ENCODE data around the gene KIAA1671.

The KIAA1671 gene

DNA sequence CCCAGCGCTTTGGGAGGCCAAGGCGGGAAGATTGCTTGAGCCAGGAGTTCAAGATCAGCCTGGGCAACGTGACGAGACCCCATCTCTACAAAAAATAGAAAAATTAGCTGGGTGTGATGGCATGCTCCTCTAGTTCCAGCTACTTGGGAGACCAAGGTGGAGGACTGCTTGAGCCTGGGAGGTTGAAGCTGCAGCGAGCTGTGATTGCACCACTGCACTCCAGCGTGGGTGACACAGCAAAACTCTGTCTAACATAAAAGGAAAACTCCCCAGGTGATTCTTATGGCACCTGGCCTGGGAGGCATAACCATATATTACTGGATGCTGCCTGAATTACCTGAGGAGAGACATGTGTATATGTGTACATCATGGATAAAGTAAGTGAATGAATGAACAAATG lies 29.1 kb downstream of the KIAA1671 start:
- TF ChIP-seq EZH2 (IDR thresholded peaks at IDR 0.05; ENCODE audit: borderline replicate concordance, low read length): no peak
- TF ChIP-seq, protein P1, sequence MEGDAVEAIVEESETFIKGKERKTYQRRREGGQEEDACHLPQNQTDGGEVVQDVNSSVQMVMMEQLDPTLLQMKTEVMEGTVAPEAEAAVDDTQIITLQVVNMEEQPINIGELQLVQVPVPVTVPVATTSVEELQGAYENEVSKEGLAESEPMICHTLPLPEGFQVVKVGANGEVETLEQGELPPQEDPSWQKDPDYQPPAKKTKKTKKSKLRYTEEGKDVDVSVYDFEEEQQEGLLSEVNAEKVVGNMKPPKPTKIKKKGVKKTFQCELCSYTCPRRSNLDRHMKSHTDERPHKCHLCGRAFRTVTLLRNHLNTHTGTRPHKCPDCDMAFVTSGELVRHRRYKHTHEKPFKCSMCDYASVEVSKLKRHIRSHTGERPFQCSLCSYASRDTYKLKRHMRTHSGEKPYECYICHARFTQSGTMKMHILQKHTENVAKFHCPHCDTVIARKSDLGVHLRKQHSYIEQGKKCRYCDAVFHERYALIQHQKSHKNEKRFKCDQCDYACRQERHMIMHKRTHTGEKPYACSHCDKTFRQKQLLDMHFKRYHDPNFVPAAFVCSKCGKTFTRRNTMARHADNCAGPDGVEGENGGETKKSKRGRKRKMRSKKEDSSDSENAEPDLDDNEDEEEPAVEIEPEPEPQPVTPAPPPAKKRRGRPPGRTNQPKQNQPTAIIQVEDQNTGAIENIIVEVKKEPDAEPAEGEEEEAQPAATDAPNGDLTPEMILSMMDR (IDR thresholded peaks at IDR 0.05; ENCODE audit: low read length): no peak
- H3K9me2 ChIP-seq (ENCODE audit: low read depth, low read length): no peaks in the 10 kb centered on the region
- no peaks in the 10 kb centered on the region for H3K9me3 ChIP-seq (ENCODE audit: low read length)
- no peak overlapping the region for H3K4me2 ChIP-seq (ENCODE audit: low read length)
- H3K79me2 ChIP-seq (ENCODE audit: insufficient read depth, low read length): no peaks in the 10 kb centered on the region
- H3K36me3 ChIP-seq (ENCODE audit: insufficient read depth, low read length): no peaks in the 10 kb centered on the region
- H2AFZ ChIP-seq (ENCODE audit: low read length): no peak overlapping the region
- H3K27me3 ChIP-seq (ENCODE audit: insufficient read depth, low read length): no peaks in the 10 kb centered on the region
- no peak overlapping the region for H3K9ac ChIP-seq (ENCODE audit: low read length)
- H3F3A ChIP-seq (ENCODE audit: insufficient read depth, low read length): no peaks in the 10 kb centered on the region
- no peak overlapping the region for H3K4me3 ChIP-seq (ENCODE audit: low read depth, low read length, poor library complexity, severe bottlenecking)
- no peaks in the 10 kb centered on the region for H3K4me1 ChIP-seq (ENCODE audit: insufficient read depth, low read length, severe bottlenecking)
- H4K20me1 ChIP-seq (ENCODE audit: insufficient read depth, low read length): no peaks in the 10 kb centered on the region
- H3K27ac ChIP-seq (ENCODE audit: low read depth, low read length, poor library complexity, severe bottlenecking): no peak overlapping the region

DNA sequence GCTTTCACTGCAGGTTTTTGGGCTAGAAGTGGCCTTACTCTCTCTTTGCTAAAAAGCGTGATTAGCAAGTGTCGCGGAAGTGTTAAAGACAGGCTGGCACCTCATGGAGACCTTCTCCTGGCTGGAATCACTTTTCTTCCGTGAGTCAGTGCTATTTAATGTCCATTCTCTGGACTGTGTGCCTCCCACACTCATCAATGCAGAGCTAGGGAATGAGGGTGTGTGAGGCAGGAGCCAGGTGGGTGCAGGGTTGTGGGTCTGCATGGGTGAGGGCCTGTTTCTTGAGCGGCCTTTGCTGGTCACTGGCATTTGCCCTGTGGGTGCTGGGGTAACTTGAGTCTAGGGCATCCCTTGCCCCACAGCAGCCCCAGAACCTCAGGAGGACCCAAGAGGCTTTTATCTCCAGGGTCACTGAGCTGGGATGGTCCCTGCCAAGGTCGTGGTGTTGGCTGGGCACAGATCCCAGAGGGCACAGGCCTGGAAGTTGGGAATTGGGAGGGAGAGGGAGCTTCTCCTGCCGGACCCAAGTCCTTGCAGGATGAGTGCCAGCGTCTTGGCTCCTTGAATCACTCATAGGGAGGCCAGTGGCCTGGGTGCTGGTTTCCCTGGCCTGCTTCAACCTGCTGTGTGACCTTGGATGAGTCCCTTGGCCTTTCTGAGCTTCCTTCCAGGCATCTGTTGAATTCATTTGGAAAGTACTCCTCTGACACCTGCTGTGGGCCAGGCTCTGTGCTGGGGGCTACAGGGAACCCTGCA lies 30.0 kb downstream of the KIAA1671 start:
- H3K9me2 ChIP-seq (ENCODE audit: low read depth, low read length): no peaks in the 10 kb centered on the region
- H3K9ac ChIP-seq (ENCODE audit: low read length): no peak overlapping the region

DNA sequence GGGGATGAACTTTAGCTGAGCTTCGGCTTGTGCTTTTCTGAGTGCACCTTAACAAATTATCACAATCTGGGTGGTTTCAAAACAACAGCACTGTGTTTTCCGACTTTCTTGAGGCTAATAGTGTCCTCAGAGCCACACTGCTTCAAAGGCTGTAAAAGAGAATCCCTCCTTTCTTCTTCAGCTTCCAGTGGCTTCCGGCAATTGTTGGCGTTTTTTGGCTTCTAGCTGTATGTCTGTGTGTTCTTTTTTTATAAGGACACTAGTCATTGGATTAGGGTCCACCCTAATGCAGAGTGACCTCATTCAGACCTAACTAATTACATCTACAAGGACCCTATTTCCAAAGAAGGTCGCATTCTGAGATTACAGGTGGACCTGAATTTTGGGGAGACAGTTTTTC lies 30.6 kb downstream of the KIAA1671 start:
- Histone ChIP-seq H3K4me1 (ENCODE audit: insufficient read depth, low read length, severe bottlenecking) (no peaks in the 10 kb centered on the region), H3K4me2 (ENCODE audit: low read length) (no peak overlapping the region), H3K9me2 (ENCODE audit: low read depth, low read length) (no peaks in the 10 kb centered on the region), H3K27ac (ENCODE audit: low read depth, low read length, poor library complexity, severe bottlenecking) (no peak overlapping the region), H2AFZ (ENCODE audit: low read length) (no peak overlapping the region), H4K20me1 (ENCODE audit: insufficient read depth, low read length) (no peaks in the 10 kb centered on the region), H3K79me2 (ENCODE audit: insufficient read depth, low read length) (no peaks in the 10 kb centered on the region), H3K4me3 (ENCODE audit: low read depth, low read length, poor library complexity, severe bottlenecking) (no peak overlapping the region), H3F3A (ENCODE audit: insufficient read depth, low read length) (no peaks in the 10 kb centered on the region), H3K36me3 (ENCODE audit: insufficient read depth, low read length) (no peaks in the 10 kb centered on the region), H3K9ac (ENCODE audit: low read length) (no peak overlapping the region), H3K27me3 (ENCODE audit: insufficient read depth, low read length) (no peaks in the 10 kb centered on the region), H3K9me3 (ENCODE audit: low read length) (no peaks in the 10 kb centered on the region)
- TF ChIP-seq, protein P1 (IDR thresholded peaks at IDR 0.05; ENCODE audit: low read length): no peak
- TF ChIP-seq EZH2 (IDR thresholded peaks at IDR 0.05; ENCODE audit: borderline replicate concordance, low read length): no peak

More for the DNA sequence above, 30.0 kb downstream of the KIAA1671 start:
- no peak overlapping the region for H3K4me2 ChIP-seq (ENCODE audit: low read length)
- H3K27ac ChIP-seq (ENCODE audit: low read depth, low read length, poor library complexity, severe bottlenecking): no peak overlapping the region
- H3F3A ChIP-seq (ENCODE audit: insufficient read depth, low read length): no peaks in the 10 kb centered on the region
- no peaks in the 10 kb centered on the region for H3K9me3 ChIP-seq (ENCODE audit: low read length)
- no peaks in the 10 kb centered on the region for H4K20me1 ChIP-seq (ENCODE audit: insufficient read depth, low read length)
- H2AFZ ChIP-seq (ENCODE audit: low read length): no peak overlapping the region
- H3K4me3 ChIP-seq (ENCODE audit: low read depth, low read length, poor library complexity, severe bottlenecking): no peak overlapping the region
- H3K79me2 ChIP-seq (ENCODE audit: insufficient read depth, low read length): no peaks in the 10 kb centered on the region
- TF ChIP-seq EZH2 (IDR thresholded peaks at IDR 0.05; ENCODE audit: borderline replicate concordance, low read length): no peak
- TF ChIP-seq, protein P1 (IDR thresholded peaks at IDR 0.05; ENCODE audit: low read length): no peak
- H3K4me1 ChIP-seq (ENCODE audit: insufficient read depth, low read length, severe bottlenecking): no peaks in the 10 kb centered on the region
- H3K27me3 ChIP-seq (ENCODE audit: insufficient read depth, low read length): no peaks in the 10 kb centered on the region
- no peaks in the 10 kb centered on the region for H3K36me3 ChIP-seq (ENCODE audit: insufficient read depth, low read length)
